RCC 7860 (cell line): ENCODE results near the gene ALPI.
"Not testable (repeated sequence)": the region's sequence is repeated elsewhere in the genome, so short reads cannot be mapped to it uniquely, and the experiment has no call there.

Source experiments
- DNase-seq: peaks from one replicate; pipeline ENCODE4 v3.0.0-alpha.2; 2015; ENCODE audit warnings: low spot score
- FAIRE-seq: peaks from 2 replicates; lab custom pipeline; 2012; peaks lifted over from hg19 to GRCh38; lab: Jason Lieb, UNC

The ALPI gene

DNA sequence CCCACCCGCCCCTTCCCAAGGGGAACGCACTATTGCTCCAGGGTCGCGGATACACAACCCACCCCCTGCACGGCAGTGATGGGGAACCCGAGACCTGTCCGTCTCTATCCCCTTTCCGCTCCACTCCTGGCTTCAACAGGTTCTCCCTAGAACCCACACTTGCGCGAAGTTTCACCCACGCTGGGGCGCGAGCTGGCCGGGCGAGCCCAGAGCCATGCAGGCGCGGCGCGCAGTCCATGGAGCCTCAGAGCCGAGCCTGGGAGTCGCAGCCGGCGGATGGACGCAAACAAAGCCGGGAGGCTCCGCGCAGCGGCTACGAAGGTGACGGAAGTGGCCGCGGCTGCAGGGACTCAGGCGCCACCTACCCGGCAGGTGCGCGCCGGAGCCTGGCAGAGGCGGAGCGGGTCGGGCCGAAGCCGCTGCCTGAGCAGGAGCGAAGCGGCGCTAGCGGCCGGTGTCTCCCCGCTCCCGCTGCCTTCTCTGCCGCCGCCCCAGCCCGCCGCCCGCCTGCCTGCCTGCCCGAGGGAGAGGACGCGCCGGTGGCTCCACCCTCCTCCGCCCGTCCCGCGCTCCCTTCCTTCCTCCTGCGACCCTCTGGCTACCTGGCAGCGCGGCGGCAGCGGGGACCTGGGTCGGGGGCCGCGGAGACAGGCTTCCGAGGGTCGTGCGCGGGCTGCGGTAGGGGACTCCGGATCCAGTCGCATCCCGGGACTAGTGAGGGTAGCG is 35.3 kb upstream of the ALPI start:
- DNase-seq (no peak), FAIRE-seq (no peak)

DNA sequence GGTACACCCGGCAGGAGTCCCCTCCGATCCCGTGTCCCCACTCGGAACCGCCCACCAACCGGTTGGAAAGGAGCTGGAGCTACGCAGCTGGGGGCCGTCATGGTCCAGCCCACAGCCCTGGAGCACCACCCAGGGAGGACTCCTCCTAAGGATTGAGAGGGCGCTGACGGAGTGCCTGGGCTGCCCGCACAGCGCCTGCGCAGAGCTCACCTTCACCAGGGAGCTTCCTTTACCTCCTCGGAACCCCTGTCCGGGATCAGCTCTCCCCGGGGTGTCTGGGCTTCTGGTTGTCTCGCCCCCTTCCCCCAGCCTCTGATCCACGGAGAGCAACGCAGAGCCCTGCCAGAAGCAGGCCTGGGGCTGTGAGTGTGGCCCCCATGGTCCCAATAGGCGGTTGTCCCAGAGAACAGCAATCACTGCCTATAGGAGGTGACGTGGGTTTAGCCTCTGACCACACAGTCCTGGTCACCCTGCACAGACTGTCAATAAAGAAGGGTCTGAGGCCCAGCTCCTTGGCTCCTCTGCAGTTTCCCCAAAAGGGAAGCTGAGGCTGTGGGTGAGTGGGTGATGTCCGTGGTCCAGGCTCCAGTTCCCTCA is 34.7 kb upstream of the ALPI start:
- FAIRE-seq (no peak), DNase-seq (no peak)

DNA sequence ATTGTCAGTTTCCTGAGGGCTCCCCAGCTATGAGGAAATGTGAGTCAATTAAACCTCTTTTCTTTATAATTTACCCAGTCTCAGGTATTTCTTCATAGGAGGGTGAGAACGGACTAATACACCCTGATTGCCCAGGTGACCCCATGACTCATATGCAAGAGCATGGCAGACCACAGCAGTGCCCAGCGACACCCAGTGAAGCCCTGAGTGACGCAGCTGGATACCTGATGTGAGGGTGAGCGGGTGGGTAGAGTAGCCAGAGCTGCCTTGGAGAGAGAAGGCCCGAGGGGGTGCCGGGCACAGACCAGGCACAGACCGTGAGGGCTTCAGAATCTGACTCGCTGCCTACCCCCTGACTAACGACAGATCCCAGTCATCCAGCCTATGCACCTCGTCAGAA is 33.9 kb upstream of the ALPI start:
- FAIRE-seq = no peak
- no peak for DNase-seq

DNA sequence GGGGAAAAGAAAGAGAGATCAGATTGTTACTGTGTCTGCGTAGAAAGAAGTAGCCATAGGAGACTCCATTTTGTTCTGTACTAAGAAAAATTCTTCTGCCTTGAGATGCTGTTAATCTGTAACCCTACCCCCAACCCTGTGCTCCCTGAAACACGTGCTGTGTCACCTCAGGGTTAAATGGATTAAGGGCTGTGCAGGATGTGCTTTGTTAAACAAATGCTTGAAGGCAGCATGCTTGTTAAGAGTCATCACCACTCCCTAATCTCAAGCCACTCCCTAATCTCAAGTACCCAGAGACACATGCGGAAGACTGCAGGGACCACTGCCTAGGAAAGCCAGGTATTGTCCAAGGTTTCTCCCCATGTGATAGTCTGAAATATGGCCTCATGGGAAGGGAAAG is 33.0 kb upstream of the ALPI start:
- DNase-seq, FAIRE-seq: not testable (repeated sequence)

DNA sequence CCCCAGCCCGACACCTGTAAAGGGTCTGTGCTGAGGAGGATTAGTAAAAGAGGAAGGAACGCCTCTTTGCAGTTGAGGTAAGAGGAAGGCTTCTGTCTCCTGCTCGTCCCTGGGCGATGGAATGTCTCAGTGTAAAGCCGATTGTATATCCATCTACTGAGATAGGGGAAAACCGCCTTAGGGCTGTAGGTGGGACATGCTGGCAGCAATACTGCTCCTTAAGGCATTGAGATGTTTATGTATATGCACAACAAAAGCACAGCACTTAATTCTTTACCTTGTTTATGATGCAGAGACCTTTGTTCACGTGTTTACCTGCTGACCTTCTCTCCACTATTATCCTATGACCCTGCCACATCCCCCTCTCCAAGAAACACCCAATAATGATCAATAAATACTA is 32.5 kb upstream of the ALPI start:
- not testable (repeated sequence) for DNase-seq, FAIRE-seq

DNA sequence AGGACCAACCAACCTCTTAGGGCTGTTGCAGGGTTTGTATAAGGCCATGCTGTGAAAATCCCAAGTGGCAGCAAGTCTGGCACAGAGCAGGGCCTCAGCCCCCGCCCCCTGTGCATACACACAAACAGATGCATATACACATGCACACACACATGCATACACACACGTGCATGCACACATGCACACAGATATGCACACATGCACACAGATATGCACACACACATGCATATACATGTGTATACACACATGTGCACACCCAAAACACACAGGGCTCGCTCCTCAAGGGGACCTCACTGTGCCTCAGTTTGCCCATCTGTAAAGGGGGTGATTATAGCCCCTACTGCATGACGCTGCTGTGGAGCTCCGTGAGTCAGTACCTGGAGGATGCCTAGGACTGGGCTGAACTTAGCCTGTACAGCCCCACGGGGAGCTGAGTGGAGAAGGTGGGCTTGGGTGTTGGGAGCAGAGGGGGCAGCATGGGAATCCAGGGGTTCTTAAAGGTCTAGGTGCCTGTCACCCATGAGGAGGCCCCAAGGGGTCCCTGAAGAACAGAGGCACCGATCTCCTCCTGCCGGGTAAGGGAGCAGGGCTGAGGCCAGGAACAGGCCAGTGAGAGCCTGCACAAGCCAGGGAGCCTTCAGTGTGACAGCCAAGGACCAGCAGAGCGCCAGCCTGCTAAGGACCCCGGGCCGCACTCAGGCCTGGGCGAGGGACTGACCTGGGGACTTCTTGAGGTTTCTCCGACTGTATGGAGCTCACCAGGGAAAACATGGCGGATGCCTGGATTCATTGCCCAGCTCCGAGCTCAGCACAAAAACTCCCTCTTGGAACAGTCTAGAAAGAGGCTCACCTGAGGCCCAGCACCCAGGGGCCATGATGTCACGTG is 24.0 kb upstream of the ALPI start:
- FAIRE-seq = no peak

DNA sequence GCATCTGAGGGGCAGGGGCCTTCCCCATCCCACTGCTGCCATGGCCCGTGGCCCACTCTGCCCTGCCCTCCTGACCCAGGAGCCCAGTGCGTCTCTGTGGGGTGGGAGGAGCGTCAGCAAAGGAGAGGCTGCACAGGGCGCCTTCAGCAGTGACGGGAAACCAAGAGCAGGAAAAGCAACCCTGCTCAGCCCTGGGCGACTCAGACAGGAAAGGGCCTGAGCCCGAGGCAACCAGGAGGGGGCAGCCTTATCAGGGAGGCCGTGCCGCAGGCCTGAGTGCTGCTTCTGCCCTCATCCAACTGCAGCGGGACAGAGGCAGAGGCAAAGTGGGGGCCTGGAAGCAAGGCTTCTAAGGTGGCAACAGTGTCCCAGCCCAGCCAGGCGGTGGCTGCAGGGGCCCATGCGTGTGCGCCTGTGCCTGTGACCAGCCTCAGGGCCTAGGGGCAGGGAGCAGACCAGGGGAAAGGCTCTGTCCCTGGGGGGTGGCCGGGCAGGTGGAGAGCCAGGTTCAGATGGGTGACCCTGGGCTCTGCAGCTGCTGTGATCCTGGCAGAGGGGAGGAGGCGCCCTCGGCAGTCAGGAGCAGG is 23.3 kb upstream of the ALPI start:
- DNase-seq (no peak), FAIRE-seq (no peak)

More for the DNA sequence above, 24.0 kb upstream of the ALPI start:
- no peak for DNase-seq

DNA sequence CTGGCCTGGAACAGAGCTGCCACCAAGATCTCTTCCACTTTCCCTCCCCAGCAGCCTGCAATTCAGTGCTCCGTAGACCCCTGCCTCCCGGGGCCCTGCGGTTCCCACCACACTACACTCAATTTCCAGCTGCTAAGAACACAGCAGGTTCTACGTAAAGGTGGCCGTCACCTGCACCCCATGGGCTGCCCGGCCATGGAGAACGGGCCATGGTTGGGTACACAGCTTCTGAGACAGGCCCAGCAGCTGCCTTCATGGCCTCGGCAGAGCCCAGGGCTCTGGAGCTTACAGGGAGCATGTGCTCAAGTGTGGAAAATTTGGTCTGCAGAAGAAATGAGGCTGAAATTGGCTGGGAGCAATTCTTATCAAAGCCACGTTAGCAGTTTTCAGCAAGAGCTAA is 22.3 kb upstream of the ALPI start:
- FAIRE-seq = not testable (repeated sequence)

DNA sequence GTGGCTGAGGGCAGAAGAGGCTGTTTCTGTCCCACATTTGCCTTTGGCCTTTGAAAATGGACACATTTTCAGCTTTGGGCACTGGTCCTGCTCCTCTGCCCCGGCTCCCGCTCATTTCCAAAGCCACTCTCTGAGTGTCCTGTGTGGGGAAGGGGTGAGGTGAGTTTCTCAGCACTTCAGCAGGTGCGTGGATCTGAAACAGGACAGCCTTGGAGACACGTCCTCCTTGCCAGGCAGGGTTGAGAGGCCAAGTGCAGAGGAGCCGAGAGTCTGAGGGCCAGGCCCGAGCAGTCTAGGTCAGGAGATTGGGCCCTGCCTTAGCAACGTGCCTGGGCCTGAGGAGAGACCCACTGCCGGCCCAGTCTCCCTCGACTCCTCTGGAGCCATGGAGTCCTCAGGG is 21.9 kb upstream of the ALPI start:
- DNase-seq (no peak), FAIRE-seq (no peak)

More for the DNA sequence above, 22.3 kb upstream of the ALPI start:
- DNase-seq = not testable (repeated sequence)

DNA sequence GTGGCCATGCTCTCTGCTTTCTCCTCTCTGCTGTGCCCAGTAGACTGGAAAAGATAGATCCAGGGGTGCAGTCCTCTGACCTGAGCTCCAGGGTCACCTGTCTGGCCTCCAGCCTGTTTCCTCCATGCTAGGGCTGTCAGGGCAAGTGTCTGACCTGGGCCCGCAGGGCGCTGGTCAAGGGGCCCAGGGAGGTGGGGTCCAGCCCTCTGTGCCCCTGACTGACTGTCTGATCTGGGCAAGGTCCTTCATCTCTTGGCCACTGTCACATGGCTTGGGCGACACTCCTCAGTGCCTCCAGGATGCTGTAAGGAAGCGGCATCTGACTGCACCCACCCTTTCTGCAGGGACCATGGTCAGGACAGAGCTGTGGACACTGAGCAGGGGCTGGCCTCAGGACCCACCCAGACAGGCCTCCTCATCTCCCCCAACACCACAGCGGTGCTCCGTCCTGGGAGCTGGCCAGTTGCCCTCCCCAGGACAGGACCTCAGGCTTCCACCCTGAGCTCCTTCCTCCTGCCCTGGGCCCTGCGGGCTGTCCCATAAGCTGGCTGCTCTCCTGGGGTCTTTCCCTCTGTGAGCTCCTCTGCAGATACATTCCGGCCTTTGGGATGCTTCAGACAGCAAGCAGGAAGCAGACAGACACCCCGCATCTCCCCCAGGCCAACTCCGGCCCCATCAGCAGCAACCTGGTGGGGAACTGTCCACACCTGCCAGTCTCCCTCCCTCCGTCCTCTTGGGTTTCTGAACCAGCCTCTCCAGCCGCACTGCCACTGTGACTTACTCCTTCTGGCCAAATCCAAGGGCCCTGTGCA is 21.2 kb upstream of the ALPI start:
- DNase-seq (no peak), FAIRE-seq (no peak)

DNA sequence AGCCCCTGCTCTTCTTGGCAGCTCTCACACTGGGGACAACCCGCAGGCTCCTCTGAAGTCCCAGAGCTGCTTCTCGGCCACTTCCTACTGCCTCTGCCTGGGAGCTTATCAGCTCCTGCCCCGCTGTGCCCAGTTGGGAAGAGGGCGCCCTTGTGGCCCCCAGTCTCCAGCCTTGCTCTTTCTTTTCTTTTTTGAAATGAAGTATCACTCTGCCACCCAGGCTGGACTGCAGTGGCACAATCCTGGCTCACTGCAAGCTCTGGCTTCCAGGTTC is 20.6 kb upstream of the ALPI start:
- no peak for FAIRE-seq

DNA sequence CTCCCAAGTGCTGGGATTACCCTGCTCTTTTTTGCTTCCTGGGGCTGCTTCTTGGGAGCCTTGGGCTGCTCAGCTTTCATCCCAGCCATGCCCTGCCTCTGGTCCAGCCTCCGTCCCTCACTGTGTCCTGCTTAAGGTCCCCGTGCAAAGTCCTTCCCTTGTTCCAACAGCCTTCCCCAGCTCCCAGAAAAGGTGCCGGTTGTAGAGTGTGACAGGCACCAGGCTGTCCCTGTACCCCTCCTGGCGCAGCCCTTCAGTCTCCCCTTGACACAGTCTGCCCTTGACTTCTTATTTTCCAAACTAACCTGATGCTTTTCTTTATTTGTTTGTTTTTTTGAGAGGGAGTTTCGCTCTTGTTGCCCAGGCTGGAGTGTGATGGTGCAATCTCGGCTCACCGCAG is 20.1 kb upstream of the ALPI start:
- no peak for DNase-seq

More for the DNA sequence above, 20.6 kb upstream of the ALPI start:
- DNase-seq = no peak

DNA sequence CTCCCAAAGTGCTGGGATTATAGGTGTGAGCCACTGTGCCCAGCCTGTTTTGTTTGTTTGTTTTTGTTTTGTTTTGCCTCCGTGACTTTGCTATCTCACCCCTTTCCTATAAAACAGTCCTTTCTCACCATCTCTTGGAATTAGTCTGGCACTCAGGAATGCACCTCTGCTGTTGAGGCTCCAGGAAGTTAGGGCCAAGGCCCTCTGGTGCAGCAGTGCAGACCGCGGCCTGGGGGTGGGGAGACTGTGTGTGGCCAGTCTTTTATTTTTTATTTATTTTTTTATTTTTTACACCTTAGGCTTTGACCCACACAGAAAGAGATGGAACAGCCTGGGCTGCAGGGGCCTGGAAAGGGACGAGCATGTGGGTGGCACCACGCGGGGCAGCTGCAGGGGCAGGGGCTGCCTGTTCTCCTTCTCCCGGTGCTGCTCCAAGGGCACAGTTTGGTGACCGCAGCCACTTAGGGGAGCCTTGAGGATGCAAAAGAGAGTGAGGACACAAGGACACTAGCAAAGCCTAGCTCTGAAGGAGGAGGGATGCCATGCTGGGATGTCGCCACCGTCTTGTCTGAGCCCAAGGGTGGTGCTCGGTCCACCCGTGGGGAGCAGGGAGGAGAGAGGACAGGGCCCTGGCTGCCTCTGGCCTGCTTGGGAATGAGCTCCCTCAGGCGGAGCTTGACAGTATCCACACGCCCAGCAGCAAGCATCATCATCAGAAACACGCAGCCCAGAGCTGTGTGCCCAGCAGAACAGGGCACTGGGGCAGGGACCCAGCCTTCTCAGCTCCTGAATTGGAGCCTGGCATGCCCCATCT is 19.4 kb upstream of the ALPI start:
- no peak for FAIRE-seq
- DNase-seq = no peak

More for the DNA sequence above, 20.1 kb upstream of the ALPI start:
- no peak for FAIRE-seq

DNA sequence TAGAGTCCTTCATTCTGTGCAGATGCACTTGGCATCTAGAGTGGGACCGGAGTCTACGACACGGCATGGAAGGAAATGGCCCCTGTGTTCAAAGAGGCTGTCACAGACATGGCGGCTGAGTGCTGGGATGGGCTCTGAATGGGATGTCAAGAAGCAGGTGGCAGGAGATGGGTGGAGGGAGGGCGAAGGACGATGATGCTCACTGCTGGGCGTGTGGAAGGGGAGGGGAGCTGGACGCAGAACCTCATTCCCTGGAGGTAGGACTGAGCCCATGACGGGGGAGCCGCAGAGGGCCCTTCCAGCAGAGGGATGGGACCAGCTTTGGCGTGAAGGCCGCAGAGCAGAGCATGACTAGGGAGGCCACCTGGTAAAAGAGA is 18.8 kb upstream of the ALPI start:
- no peak for DNase-seq
- no peak for FAIRE-seq

DNA sequence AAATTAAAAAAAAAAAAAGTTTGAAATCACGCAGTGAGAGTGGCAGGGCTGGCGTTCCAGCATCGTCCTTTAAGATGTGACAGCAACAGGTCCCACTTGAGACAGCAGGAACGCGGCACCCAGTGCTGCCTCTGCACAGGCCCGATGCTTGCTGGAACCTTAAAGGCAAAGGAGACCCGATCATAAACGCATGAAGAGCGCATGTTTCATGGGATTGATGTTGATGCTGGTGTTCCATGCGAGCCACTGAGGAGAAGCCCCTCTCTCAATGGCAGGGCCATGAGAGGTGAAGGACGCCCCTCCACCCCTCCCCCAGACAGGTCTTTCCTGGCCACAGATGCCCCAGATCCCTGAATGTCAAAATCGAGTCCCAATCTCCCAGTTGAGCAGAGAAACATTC is 17.9 kb upstream of the ALPI start:
- FAIRE-seq (no peak), DNase-seq (no peak)

DNA sequence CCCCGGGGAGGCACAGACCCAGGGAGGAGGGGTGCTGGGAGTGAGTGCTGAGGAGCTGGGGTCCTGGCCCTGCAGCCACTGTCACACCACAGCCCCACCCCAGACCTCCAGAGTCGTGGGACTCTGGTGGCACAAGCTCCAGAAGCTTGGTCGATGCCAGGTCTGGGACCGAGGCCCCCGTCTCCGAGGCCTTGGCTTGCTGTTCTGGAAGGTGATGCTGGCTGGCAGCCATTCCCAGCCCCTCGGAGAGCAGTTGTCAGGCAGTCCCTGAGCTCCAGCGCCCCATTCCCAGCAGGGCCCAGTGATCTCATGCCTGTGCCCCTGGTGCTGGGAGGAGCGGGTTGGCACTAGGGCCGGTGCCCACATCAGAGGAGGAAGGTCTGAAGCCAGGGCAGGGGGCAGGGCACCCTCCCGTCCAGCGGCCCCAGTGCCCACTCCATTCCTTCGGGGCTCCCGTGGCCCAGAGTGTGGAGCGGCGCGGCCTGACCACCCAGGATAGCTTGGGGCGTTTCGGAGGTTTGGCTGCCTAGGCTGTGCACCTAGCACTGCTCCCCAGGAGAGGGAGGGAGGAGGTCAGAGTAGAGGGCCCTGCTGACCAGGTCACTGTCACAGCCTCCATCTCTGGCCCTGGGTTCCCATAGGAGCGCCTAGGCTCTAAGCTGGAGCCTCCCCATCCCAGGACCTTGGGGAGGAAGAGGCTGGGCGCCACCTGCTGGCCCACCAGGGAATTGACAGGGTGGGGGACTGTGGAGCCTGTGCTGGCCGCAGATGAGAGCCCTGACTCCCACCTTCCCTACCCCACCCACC is 16.8 kb upstream of the ALPI start:
- FAIRE-seq = no peak
- no peak for DNase-seq

DNA sequence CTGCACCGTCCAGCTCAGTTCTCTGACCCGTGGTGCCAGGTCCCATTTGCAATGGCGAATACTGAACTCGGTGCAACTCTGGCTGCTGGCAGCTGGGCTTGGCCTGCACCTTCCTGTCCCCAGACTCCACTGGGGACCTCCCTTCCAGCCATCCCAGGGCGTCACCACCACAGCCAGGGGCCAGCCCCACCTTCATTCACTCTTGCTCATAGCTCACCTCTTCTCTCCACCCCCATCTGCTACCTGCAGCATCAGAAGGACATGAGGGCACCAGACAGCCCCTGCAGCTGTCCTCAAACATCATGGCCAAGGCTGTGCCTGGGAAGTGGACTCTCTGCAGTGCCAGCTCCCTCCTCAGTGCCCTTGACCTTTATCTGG is 16.2 kb upstream of the ALPI start:
- DNase-seq = no peak
- no peak for FAIRE-seq

DNA sequence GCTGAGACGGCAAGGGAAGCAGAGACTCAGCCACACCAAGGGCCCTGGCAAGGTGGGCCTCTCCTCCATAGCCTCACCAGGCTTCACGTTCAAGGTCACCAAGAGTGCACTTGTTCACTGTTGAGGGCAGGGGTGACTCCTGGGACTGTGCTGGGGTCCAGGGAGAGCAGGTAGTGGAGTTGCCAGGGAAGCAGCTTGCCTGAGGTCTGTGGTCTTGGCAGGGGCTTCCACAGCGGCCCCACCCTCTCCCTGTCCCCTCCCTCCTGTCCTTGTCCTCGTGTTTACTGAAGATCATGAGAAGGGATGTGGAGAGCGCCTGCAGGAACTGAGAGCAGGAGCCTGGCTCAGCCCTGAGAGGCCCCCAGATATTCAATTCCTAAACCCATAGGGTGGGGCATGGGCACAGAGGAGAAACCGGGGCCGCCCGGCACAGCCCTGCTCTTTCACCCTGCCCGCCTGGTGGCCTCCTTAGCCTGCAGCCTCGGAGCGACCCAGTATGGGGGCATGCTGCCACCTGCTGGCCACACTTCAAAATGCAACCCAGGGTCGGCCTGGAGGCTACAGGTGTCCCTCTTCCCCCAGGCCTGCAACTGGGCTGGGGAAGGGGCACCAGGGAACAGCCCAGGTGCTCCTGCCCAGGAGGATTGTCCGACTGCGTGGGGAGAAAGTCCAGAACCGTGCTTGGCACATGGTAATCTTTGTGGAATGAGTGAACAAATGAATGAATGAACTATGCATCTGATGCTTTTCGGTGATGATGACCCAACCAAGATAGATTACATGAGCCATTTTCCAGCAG is 15.5 kb upstream of the ALPI start:
- FAIRE-seq = not testable (repeated sequence)

More for the DNA sequence above, 15.5 kb upstream of the ALPI start:
- DNase-seq = peak; percentile 44
